Sigmoid colon (tissue), 7 donors: ENCODE data around the gene MANBA. TPM values are rescaled to one million over a fixed set of nuclear protein-coding genes. Genes with fewer than 3 reads are reported as not detected.

Experiments
- DNase-seq: peaks from one replicate; pipeline ENCODE4 v3.0.0-alpha.2; 2019
- H3K27ac ChIP-seq, 4 donors: fragments of 200-600 bp; sonication (generic); one replicate each; pipeline ENCODE4 v1.5.1; 2016 to 2019; ENCODE audit warnings: mild to moderate bottlenecking in 1 of 4
- H3K27me3 ChIP-seq, 3 donors: fragments of 200-600 bp; sonication (generic); one replicate each; pipeline ENCODE4 v1.5.1; 2019; ENCODE audit warnings: mild to moderate bottlenecking in 1 of 3
- H3K36me3 ChIP-seq, 4 donors: fragments of 200-600 bp; sonication (generic); one replicate each; pipeline ENCODE4 v1.5.1; 2016 to 2019
- H3K4me1 ChIP-seq, 4 donors: fragments of 200-600 bp; sonication (generic); one replicate each; pipeline ENCODE4 v1.5.1; 2017 to 2019
- H3K4me3 ChIP-seq, 4 donors: fragments of 200-600 bp; sonication (generic); one replicate each; pipeline ENCODE4 v1.5.1; 2017 to 2019; ENCODE audit warnings: mild to moderate bottlenecking in 2 of 4, moderate library complexity in 1 of 4
- H3K9me3 ChIP-seq, 4 donors: fragments of 200-600 bp in 3 of 4; sonication (generic) in 3 of 4; one replicate each; pipeline versions ENCODE4 v1.5.1 to v1.6.1; 2013 to 2019
- EP300 ChIP-seq, 4 donors: sonication (generic); formaldehyde crosslinking; IDR thresholded peaks; one replicate each; pipeline ENCODE4 v1.6.1; 2017; ENCODE audit warnings: antibody characterized with exemption in 4 of 4
- POLR2A ChIP-seq, 2 donors: fragments of 450-650 bp; IDR thresholded peaks; one replicate each; pipeline ENCODE4 v1.6.1; 2016; ENCODE audit warnings: antibody characterized with exemption in 2 of 2, mild to moderate bottlenecking in 2 of 2, moderate library complexity in 2 of 2
- POLR2AphosphoS5 ChIP-seq, 4 donors: sonication (generic); formaldehyde crosslinking; IDR thresholded peaks; one replicate each; pipeline ENCODE4 v1.6.1; 2017; ENCODE audit warnings: antibody characterized with exemption in 4 of 4
- WGBS, 2 donors: extraction: QIAGEN DNeasy Blood & Tissue Kit; methylation state at CpG; one replicate each; pipeline ENCODE4 v1.1.7; 2013; 5-methylcytosine and 5-hydroxymethylcytosine counted together
- intact Hi-C: fragments of 100-400 bp; cut with DNase I; formaldehyde crosslinking; loops from one replicate; pipeline ENCODE4 v1.15.1; 2023
- polyA plus RNA-seq, 3 donors: library from polyadenylated mRNA; stranded (reverse); fragments of 200-250 nt; gene quantifications; one replicate each; pipeline ENCODE4 v1.2.3, GENCODE V29; 2013
- small RNA-seq, 3 donors: library from RNA; depleted of rRNA; stranded (forward); fragments of <200 nt; gene quantifications; one replicate each; pipeline ENCODE3, GENCODE V24; 2016
- total RNA-seq, 4 donors: library from RNA; depleted of rRNA; stranded (reverse); fragments of >200 nt; gene quantifications; one replicate each; pipeline ENCODE4 v1.1.0, GENCODE V29; 2016
- TF ChIP-seq, protein P1 (sequence below), 4 experiments: fragments of 450-650 bp in 3 of 4; fragments of 200-600 bp in 1 of 4; IDR thresholded peaks; one replicate each; pipeline ENCODE4 v1.5.1; 2016 to 2019; ENCODE audit warnings: antibody characterized with exemption in 4 of 4, mild to moderate bottlenecking in 3 of 4, moderate library complexity in 2 of 4
- donor health status: healthy with polysubstance abuse.
- donor health status: Bipolar disorder and iron deficiency.
- donor health status: healthy.

MANBA gene
- total and polyA plus RNA-seq, 7 donors = 8.4 to 47.4 (median 25.3) TPM

- intact Hi-C loops = no loop called here
- Histone ChIP-seq H3K4me3 (no peak overlapping the region), H3K4me1 (no peaks in the 10 kb centered on the region), H3K36me3 (peaks cover 0 to 75% (median 23%) of the 10 kb centered on the region in 4 donors), H3K27me3 (no peaks in the 10 kb centered on the region), H3K9me3 (no peaks in the 10 kb centered on the region), H3K27ac (no peak overlapping the region)
- WGBS, 2 donors = 89 to 95% methylated on average over 2 of the region's 2 CpGs
- TF ChIP-seq POLR2A (IDR thresholded peaks at IDR 0.05) = no peak
- TF ChIP-seq EP300 (IDR thresholded peaks at IDR 0.05) = no peak
- no peak for TF ChIP-seq POLR2AphosphoS5 (IDR thresholded peaks at IDR 0.05)
- TF ChIP-seq, protein P1, sequence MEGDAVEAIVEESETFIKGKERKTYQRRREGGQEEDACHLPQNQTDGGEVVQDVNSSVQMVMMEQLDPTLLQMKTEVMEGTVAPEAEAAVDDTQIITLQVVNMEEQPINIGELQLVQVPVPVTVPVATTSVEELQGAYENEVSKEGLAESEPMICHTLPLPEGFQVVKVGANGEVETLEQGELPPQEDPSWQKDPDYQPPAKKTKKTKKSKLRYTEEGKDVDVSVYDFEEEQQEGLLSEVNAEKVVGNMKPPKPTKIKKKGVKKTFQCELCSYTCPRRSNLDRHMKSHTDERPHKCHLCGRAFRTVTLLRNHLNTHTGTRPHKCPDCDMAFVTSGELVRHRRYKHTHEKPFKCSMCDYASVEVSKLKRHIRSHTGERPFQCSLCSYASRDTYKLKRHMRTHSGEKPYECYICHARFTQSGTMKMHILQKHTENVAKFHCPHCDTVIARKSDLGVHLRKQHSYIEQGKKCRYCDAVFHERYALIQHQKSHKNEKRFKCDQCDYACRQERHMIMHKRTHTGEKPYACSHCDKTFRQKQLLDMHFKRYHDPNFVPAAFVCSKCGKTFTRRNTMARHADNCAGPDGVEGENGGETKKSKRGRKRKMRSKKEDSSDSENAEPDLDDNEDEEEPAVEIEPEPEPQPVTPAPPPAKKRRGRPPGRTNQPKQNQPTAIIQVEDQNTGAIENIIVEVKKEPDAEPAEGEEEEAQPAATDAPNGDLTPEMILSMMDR (IDR thresholded peaks at IDR 0.05) = no peak
- DNase-seq = no peak
These were observed 175.4 kb downstream of the MANBA start for GRCh38 chr4:102585329-102585728.

DNA sequence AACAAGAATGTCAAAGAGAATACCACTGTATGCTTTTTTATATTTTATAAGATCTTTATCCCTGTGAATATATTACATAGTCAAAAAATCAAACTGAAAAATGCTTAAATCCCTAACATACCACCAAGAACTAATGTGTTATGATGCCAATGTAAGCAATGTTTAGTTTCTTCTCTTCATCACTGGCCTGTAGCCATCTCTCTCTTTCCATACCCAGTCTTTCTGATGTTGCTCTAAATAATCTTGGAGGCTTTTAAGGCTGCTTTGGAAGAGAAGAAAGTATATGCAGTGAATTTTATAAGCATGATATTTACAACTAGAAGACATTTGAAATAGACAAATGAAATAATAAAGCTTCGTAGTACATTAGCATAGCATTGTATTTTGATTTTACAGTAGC lies 176.7 kb downstream of the MANBA start:
- no peaks in the 10 kb centered on the region for H3K27me3 ChIP-seq
- no peaks in the 10 kb centered on the region for H3K9me3 ChIP-seq
- H3K27ac ChIP-seq = no peak overlapping the region
- DNase-seq = no peak
- H3K4me1 ChIP-seq = no peaks in the 10 kb centered on the region
- peaks cover 0 to 83% (median 25%) of the 10 kb centered on the region in 4 donors for H3K36me3 ChIP-seq
- H3K4me3 ChIP-seq = no peak overlapping the region
- WGBS, 2 donors = 87 to 94% methylated on average over 1 of the region's 1 CpG
- TF ChIP-seq POLR2AphosphoS5 (IDR thresholded peaks at IDR 0.05) (no peak), POLR2A (IDR thresholded peaks at IDR 0.05) (no peak), EP300 (IDR thresholded peaks at IDR 0.05) (no peak)
- TF ChIP-seq, protein P1 (IDR thresholded peaks at IDR 0.05) = no peak
- intact Hi-C loops = no loop called here

Small RNA genes lying within 50 kb of the gene (small RNA-seq; reads per million reads assigned to genes)
- gene AC018797.1 = 0 reads per million in 3 donors

Other genes starting within 250 kb of the MANBA start
- gene UBE2D3, start 66.6 kb upstream of the MANBA start, total RNA-seq = 100 to 1,000 TPM; 273 to 404 (median 305) TPM
- 100 to 1,000 TPM; 206 to 352 (median 348) TPM for gene UBE2D3, start 66.6 kb upstream of the MANBA start, polyA plus RNA-seq
- 10 to 100 TPM in 3 of 4 donors, 1 to 10 TPM in 1; 6.5 to 16.5 (median 12.7) TPM for gene CISD2, start 108.0 kb upstream of the MANBA start, total RNA-seq
- gene CISD2, start 108.0 kb upstream of the MANBA start, polyA plus RNA-seq = 10 to 100 TPM; 27.6 to 31.7 (median 27.8) TPM